Psoas muscle (tissue), 8 donors: Measurements from ENCODE around the gene PDGFD. TPM values are rescaled to one million over a fixed set of nuclear protein-coding genes. Genes with fewer than 3 reads are reported as not detected.

Experiments used
- ATAC-seq, 4 donors: fragments of 200-7000 bp; cut with Tn5 transposase; one replicate each; pipeline ENCODE4 v1.9.1; 2020; ENCODE audit warnings: moderate library complexity in 3 of 4, mild to moderate bottlenecking in 2 of 4
- DNase-seq, 2 donors: peaks; one replicate each; pipeline ENCODE4 v3.0.0-alpha.2; 2020
- H3K27ac ChIP-seq: fragments of 200-600 bp; one replicate; pipeline ENCODE4 v1.8.0; 2022
- H3K27me3 ChIP-seq, 3 donors: fragments of 200-600 bp in 1 of 3; one replicate each; pipeline versions ENCODE4 v1.6.1 to v1.8.0; 2013 to 2022; ENCODE audit warnings: low read length in 2 of 3, mild to moderate bottlenecking in 2 of 3, moderate library complexity in 1 of 3; ENCODE audit not compliant: insufficient read depth in 3 of 3
- H3K36me3 ChIP-seq, 2 donors: fragments of 200-600 bp in 1 of 2; one replicate each; pipeline versions ENCODE4 v1.6.1 to v1.8.0; 2013 to 2022; ENCODE audit warnings: low read depth in 1 of 2, mild to moderate bottlenecking in 1 of 2, moderate library complexity in 1 of 2; ENCODE audit not compliant: insufficient read depth in 1 of 2
- H3K4me1 ChIP-seq: fragments of 200-600 bp; one replicate; pipeline ENCODE4 v1.8.0; 2022
- H3K4me3 ChIP-seq: fragments of 200-600 bp; one replicate; pipeline ENCODE4 v1.8.0; 2022; ENCODE audit warnings: mild to moderate bottlenecking
- H3K9me3 ChIP-seq: fragments of 200-600 bp; one replicate; pipeline ENCODE4 v1.8.0; 2022
- CTCF ChIP-seq: fragments of 200-600 bp; IDR thresholded peaks from one replicate; pipeline ENCODE4 v1.8.0; 2022; ENCODE audit warnings: antibody characterized with exemption
- whole genome bisulfite sequencing, 3 donors: extraction: QIAGEN DNeasy Blood & Tissue Kit; methylation state at CpG; one replicate each; pipeline versions ENCODE4 v1.1.6 to v1.1.7; 2013; 5-methylcytosine and 5-hydroxymethylcytosine counted together
- intact Hi-C, 2 donors: fragments of 100-400 bp; cut with DNase I; formaldehyde crosslinking; loops; one replicate each; pipeline versions ENCODE4 v1.11.0 to v1.14.2; 2022
- polyA plus RNA-seq, 3 donors: library from polyadenylated mRNA; stranded (reverse); fragments of 200-250 nt; gene quantifications; one replicate each; pipeline ENCODE4 v1.2.3, GENCODE V29; 2013
- total RNA-seq, 4 donors: library from RNA; stranded (reverse); fragmentation: NEBNext Ultra II Directional in 2 of 4; extraction: Animal tissue kit (Norgen Biotek cat#: 25700) in 2 of 4; gene quantifications; one replicate each; pipeline versions ENCODE4 v1.2.1 to v1.2.4, GENCODE V29; 2021 to 2023
- donor health status: healthy with polysubstance abuse.
- donor health status: DM: no; HTN: no; CAD: no; lungs with moderate emphysema.
- donor health status: Bipolar disorder and iron deficiency.
- donor health status: healthy.
- donor health status: DM: yes; HTN: yes; CAD: no.
- donor health status: DM: no; HTN: no; CAD: no.
- donor health status: DM: no; HTN: no; CAD: no.
- donor health status: DM: yes; HTN: yes; CAD: no.

PDGFD gene
- total and polyA plus RNA-seq, 7 donors, result 0.53 to 5.6 (median 1.2) TPM

DNA sequence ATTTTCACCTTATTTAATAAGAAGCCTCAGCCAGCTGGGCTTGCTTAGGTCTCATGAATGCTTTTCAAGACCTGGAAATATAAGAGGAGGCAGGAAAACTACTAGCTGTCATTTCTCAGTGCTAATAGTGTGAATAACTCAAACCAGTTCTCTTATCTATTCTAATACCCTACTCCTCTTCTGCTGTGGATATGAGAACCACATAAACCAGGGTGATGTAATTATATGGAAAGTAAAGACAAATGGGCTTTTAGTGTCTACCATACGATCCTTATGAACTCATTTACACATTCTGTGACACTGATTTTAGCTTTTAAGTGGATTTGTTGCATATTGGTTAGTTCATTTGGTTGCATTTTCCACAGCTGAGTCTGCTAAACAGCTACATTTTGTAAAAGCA is 8.6 kb downstream of the PDGFD start:
- ATAC-seq (no peak), DNase-seq (no peak)
- H3K4me1 ChIP-seq, result no peaks in the 10 kb centered on the region
- no peaks in the 10 kb centered on the region for H3K9me3 ChIP-seq
- H3K27me3 ChIP-seq, result no peaks in the 10 kb centered on the region
- 72 to 74% (median 74%) methylated on average over 1 of the region's 1 CpG for WGBS, 3 donors
- no peaks in the 10 kb centered on the region for H3K36me3 ChIP-seq
- H3K4me3 ChIP-seq, result no peak overlapping the region
- no peak for TF ChIP-seq CTCF
- H3K27ac ChIP-seq, result no peak overlapping the region
- intact Hi-C loops, result no loop called here

GRCh38 chr11:104154296-104154695 is 9.7 kb downstream of the PDGFD start:
- ATAC-seq, result no peak
- WGBS, 3 donors, result 69 to 75% (median 70%) methylated on average over 7 of the region's 7 CpGs
- H3K36me3 ChIP-seq, result no peaks in the 10 kb centered on the region
- H3K4me3 ChIP-seq, result no peak overlapping the region
- H3K27me3 ChIP-seq, result no peaks in the 10 kb centered on the region
- no peaks in the 10 kb centered on the region for H3K9me3 ChIP-seq
- TF ChIP-seq CTCF, result no peak
- no peak for DNase-seq
- no peak overlapping the region for H3K27ac ChIP-seq
- H3K4me1 ChIP-seq, result no peaks in the 10 kb centered on the region
- intact Hi-C loops, result loop anchor here in 1 of 2 donors (5.0 kb wide), 1 partner anchor 472 kb away; no protein-coding TSS in a partner anchor

DNA sequence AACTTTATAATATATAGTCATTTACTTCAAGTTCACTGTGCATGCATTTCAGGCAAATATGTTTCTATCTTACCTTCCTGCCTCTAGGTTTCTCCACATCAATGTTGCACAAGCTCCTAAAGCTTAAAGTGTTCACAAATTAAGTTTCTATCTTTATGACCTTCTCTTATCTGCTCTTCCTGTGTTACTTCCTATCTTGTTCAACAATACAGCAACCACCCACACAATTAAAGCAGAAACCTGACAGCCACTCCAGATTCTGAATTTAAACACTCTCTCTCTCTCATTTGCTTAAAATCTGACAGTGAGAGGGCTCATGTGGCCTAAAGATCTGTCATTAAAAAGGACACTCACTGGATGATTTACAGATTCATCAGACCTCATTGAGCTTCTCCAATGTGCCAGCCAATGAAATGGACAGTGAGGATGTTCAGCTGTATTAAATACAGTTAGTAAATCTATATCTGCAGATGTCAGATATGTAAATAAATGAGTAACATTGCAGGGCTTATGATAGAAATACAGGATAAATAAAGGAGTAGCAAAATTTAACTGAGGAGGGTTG is 10.9 kb downstream of the PDGFD start:
- no peak overlapping the region for H3K27ac ChIP-seq
- intact Hi-C loops, result loop anchor here in 1 of 2 donors (5.0 kb wide), 1 partner anchor 471 kb away; no protein-coding TSS in a partner anchor
- no peaks in the 10 kb centered on the region for H3K4me1 ChIP-seq
- H3K36me3 ChIP-seq, result no peaks in the 10 kb centered on the region
- no peaks in the 10 kb centered on the region for H3K27me3 ChIP-seq
- DNase-seq, result no peak
- no peak for ATAC-seq
- no peak for TF ChIP-seq CTCF
- H3K4me3 ChIP-seq, result no peak overlapping the region
- no peaks in the 10 kb centered on the region for H3K9me3 ChIP-seq

GRCh38 chr11:104151404-104152204 is 12.3 kb downstream of the PDGFD start:
- H3K36me3 ChIP-seq, result no peaks in the 10 kb centered on the region
- no peak overlapping the region for H3K27ac ChIP-seq
- 84 to 87% (median 87%) methylated on average over 8 of the region's 8 CpGs for WGBS, 3 donors
- ATAC-seq, result no peak
- H3K9me3 ChIP-seq, result no peaks in the 10 kb centered on the region
- TF ChIP-seq CTCF, result no peak
- DNase-seq, result no peak
- intact Hi-C loops, result loop anchor here in 1 of 2 donors (5.0 kb wide), 1 partner anchor 469 kb away; no protein-coding TSS in a partner anchor
- H3K27me3 ChIP-seq, result no peaks in the 10 kb centered on the region
- H3K4me3 ChIP-seq, result no peak overlapping the region
- H3K4me1 ChIP-seq, result no peaks in the 10 kb centered on the region
